ENCODE results near the gene BHLHE41. TPM values are rescaled to one million over a fixed set of nuclear protein-coding genes. Genes with fewer than 3 reads are reported as not detected.
A peak's percentile ranks its signal among the peaks of the same experiment; 100 is the strongest.

The BHLHE41 gene
- total and polyA plus RNA-seq, 2 of the 4 experiments (the other 2 are of a cell fraction) = 0.72 to 3.8 TPM

- Histone ChIP-seq H2BK20ac (ENCODE audit: low read depth, low read length) (0 out of 2 replicates have a peak overlapping the region, but pooled peaks have one; percentile 69), H2AFZ (replicated peaks; ENCODE audit: low read length, poor library complexity) (peak overlapping the region; percentile 24), H3K4me2 (ENCODE audit: low read depth, low read length) (no peak overlapping the region), H3K4me3 (ENCODE audit: insufficient read depth, low read depth, low read length) (no peak overlapping the region), H4K8ac (ENCODE audit: low read depth in 2 of 2, low read length in 2 of 2) (peak overlapping the region in 1 of 2 experiments; percentile 22; a peak in 1 of 4 replicates), H2BK5ac (ENCODE audit: low read depth, low read length, poor library complexity, severe bottlenecking) (no peak overlapping the region), H2AK9ac (replicated peaks; ENCODE audit: low read depth, low read length, poor library complexity) (no peak overlapping the region), H3K18ac (ENCODE audit: low read depth, low read length) (peak overlapping the region; percentile 7; the same call in 1 of the 2 replicates), H2BK120ac (ENCODE audit: low read depth, low read length) (peak overlapping the region; percentile 54), H3K56ac (ENCODE audit: extremely low read depth, insufficient read depth, low read length) (no peak overlapping the region), H3K9me1 (ENCODE audit: insufficient read depth, low read length) (peaks cover 15% of the 10 kb centered on the region), H4K91ac (ENCODE audit: insufficient read depth, low read depth, low read length) (peak overlapping the region; percentile 17; the same call in 1 of the 2 replicates), H4K20me1 (ENCODE audit: insufficient read depth, low read length) (no peaks in the 10 kb centered on the region), H3K9ac (ENCODE audit: low read depth, low read length) (no peak overlapping the region), H3K23ac (ENCODE audit: low read depth, low read length) (no peak overlapping the region), H3K27ac (ENCODE audit: insufficient read depth, low read length) (no peak overlapping the region), H3K4ac (ENCODE audit: low read depth, low read length) (peak overlapping the region; percentile 28; the same call in 1 of the 2 replicates), H3K36me3 (ENCODE audit: control insufficient read depth, insufficient read depth, low read length) (no peaks in the 10 kb centered on the region), H2AK5ac (ENCODE audit: low read depth, low read length) (peak overlapping the region; percentile 43; the same call in 1 of the 2 replicates), H3K27me3 (ENCODE audit: control insufficient read depth, insufficient read depth, low read length) (peaks cover 3% of the 10 kb centered on the region; the same call in 1 of the 2 replicates), H3K14ac (replicated peaks; ENCODE audit: low read depth, low read length) (peak overlapping the region; percentile 10), H3K9me3 (ENCODE audit: control insufficient read depth, insufficient read depth, low read length) (no peaks in the 10 kb centered on the region), H2BK15ac (ENCODE audit: low read depth, low read length) (peak overlapping the region; percentile 83; the same call in 1 of the 3 replicates), H3K4me1 (ENCODE audit: control insufficient read depth, insufficient read depth, low read length) (peaks cover 19% of the 10 kb centered on the region), H4K5ac (ENCODE audit: low read depth, low read length) (0 out of 2 replicates have a peak overlapping the region, but pooled peaks have one; percentile 56), H3K79me1 (ENCODE audit: low read depth in 1 of 2, low read length in 2 of 2) (no peaks in the 10 kb centered on the region)
- intact Hi-C loops (cut with micrococcal nuclease) (loop anchor here (2.0 to 5.0 kb wide), 2 partner anchors 23 to 42 kb away; no protein-coding TSS in a partner anchor), dilution Hi-C loops (cut with HindIII; ENCODE audit: low sequenced_read_pairs, unreplicated experiment) (no loop called here), in situ Hi-C loops (cut with MboI; ENCODE audit: low sequenced_read_pairs) (no loop called here)
- no CpG with 5 or more reads among the region's 5 CpGs for WGBS, 2 experiments (ENCODE audit: extremely low coverage in 2 of 2, insufficient read length in 1 of 2)
- CTCF ChIA-PET = no interaction called here
- TF ChIP-seq CTCF (conservative IDR thresholded peaks at IDR 0.05; ENCODE audit: low read depth, low read length) = no peak
- TF ChIP-seq FOS (IDR thresholded peaks at IDR 0.05; ENCODE audit: low read depth, low read length) = no peak
- no peak for ATAC-seq (ENCODE audit: low read depth)
- BruUV-seq (replicated peaks) = no TSS peak
- POLR2A ChIA-PET (ENCODE audit: unreplicated experiment) = no interaction called here
- no peak for DNase-seq
Measured at GRCh38 chr12:26149968-26150500, 25.2 kb upstream of the BHLHE41 start.
